MM.1S (cell line): ENCODE measurements around the gene RFC5.

Experiments
- DNase-seq: peaks from one replicate; pipeline ENCODE4 v3.0.0-alpha.2; 2015
- H2AFZ ChIP-seq: fragments of 300-600 bp; sonication (generic); 2 replicates; pipeline ENCODE4 v1.6.0; 2016; ENCODE audit warnings: antibody characterized with exemption, low read length
- H3F3A ChIP-seq: fragments of 300-600 bp; sonication (generic); 2 replicates; pipeline ENCODE4 v1.6.1; 2016; ENCODE audit warnings: mild to moderate bottlenecking, antibody characterized with exemption, low read length, moderate library complexity, mixed read lengths; ENCODE audit not compliant: insufficient read depth
- H3K27ac ChIP-seq: fragments of 300-600 bp; sonication (generic); 2 replicates; pipeline ENCODE4 v1.5.1; 2016; ENCODE audit warnings: mild to moderate bottlenecking, low read length
- H3K27me3 ChIP-seq: fragments of 300-600 bp; sonication (generic); replicated peaks from 2 replicates; pipeline ENCODE4 v1.6.0; 2016; ENCODE audit warnings: low read length; ENCODE audit not compliant: insufficient read depth
- H3K36me3 ChIP-seq: fragments of 300-600 bp; sonication (generic); replicated peaks from 2 replicates; pipeline ENCODE4 v1.6.1; 2016; ENCODE audit warnings: mild to moderate bottlenecking, low read length, mixed read lengths; ENCODE audit not compliant: insufficient read depth
- H3K4me1 ChIP-seq: fragments of 300-600 bp; sonication (generic); 2 replicates; pipeline ENCODE4 v1.6.1; 2016; ENCODE audit warnings: low read length, mixed read lengths
- H3K4me2 ChIP-seq: fragments of 300-600 bp; sonication (generic); 2 replicates; pipeline ENCODE4 v1.6.0; 2016; ENCODE audit warnings: low read depth, low read length
- H3K4me3 ChIP-seq: fragments of 300-600 bp; sonication (generic); 2 replicates; pipeline ENCODE4 v1.5.1; 2016; ENCODE audit warnings: low read length, mixed read lengths
- H3K79me2 ChIP-seq: fragments of 300-600 bp; sonication (generic); 2 replicates; pipeline ENCODE4 v1.6.1; 2016; ENCODE audit warnings: mixed run types, low read length, mixed read lengths
- H3K9ac ChIP-seq: fragments of 300-600 bp; sonication (generic); 2 replicates; pipeline ENCODE4 v1.6.1; 2016; ENCODE audit warnings: low read length, mixed read lengths
- H3K9me2 ChIP-seq: fragments of 300-600 bp; sonication (generic); replicated peaks from 2 replicates; pipeline ENCODE4 v1.6.1; 2016; ENCODE audit warnings: mild to moderate bottlenecking, low read length, mixed read lengths; ENCODE audit not compliant: insufficient read depth
- H3K9me3 ChIP-seq: fragments of 300-600 bp; sonication (generic); replicated peaks from 2 replicates; pipeline ENCODE4 v1.6.1; 2016; ENCODE audit warnings: mild to moderate bottlenecking, low read length, mixed read lengths; ENCODE audit not compliant: insufficient read depth
- H4K20me1 ChIP-seq: fragments of 300-600 bp; sonication (generic); 2 replicates; pipeline ENCODE4 v1.6.1; 2016; ENCODE audit warnings: mild to moderate bottlenecking, low read length, moderate library complexity, mixed read lengths; ENCODE audit not compliant: insufficient read depth
- EZH2 ChIP-seq: fragments of 300-600 bp; sonication (generic); optimal IDR thresholded peaks from 2 replicates; pipeline ENCODE3; 2017; ENCODE audit warnings: low read depth, mild to moderate bottlenecking, antibody characterized with exemption, low read length, mixed read lengths
- EZH2phosphoT487 ChIP-seq: fragments of 300-600 bp; sonication (generic); IDR thresholded peaks from 2 replicates; pipeline ENCODE4 v1.6.1; 2018; ENCODE audit warnings: antibody characterized with exemption, low read length
- TF ChIP-seq, protein P1 (sequence below): fragments of 300-600 bp; sonication (generic); IDR thresholded peaks from 2 replicates; pipeline ENCODE4 v1.5.1; 2016; ENCODE audit warnings: antibody characterized with exemption, low read length, mixed read lengths

The RFC5 gene

DNA sequence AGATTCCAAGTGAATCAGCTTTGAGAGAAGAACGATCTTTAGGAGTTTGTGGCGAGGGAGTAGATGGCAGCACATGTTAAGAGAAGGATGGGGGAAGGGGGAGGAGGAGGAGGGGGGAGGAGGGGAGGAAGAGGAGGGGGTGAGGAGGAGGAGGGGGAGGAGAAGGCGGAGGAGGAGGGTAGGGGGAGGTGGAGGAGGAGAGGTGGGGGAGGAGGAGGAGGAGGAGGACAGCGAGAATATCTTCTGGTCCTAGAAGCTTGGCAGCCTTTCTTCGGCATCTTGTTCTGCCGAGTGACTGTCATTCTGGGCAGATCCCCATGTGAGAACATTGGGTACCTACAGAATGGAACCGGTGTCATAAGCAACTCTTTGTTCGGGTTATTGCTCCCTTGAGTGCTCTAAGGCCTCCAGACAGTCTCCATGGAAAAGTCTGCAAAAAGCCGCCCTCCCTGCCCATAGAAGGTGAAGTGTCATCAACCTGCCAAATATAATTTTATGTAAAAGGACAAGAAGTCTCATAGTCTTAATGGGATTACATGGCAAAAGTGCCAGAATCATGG lies 6.9 kb downstream of the RFC5 start:
- TF ChIP-seq, protein P1, sequence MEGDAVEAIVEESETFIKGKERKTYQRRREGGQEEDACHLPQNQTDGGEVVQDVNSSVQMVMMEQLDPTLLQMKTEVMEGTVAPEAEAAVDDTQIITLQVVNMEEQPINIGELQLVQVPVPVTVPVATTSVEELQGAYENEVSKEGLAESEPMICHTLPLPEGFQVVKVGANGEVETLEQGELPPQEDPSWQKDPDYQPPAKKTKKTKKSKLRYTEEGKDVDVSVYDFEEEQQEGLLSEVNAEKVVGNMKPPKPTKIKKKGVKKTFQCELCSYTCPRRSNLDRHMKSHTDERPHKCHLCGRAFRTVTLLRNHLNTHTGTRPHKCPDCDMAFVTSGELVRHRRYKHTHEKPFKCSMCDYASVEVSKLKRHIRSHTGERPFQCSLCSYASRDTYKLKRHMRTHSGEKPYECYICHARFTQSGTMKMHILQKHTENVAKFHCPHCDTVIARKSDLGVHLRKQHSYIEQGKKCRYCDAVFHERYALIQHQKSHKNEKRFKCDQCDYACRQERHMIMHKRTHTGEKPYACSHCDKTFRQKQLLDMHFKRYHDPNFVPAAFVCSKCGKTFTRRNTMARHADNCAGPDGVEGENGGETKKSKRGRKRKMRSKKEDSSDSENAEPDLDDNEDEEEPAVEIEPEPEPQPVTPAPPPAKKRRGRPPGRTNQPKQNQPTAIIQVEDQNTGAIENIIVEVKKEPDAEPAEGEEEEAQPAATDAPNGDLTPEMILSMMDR, result no peak
- TF ChIP-seq EZH2phosphoT487, result no peak
- no peak for TF ChIP-seq EZH2
- no peaks in the 10 kb centered on the region for H3F3A ChIP-seq
- no peaks in the 10 kb centered on the region for H3K4me1 ChIP-seq
- no peak overlapping the region for H2AFZ ChIP-seq
- H3K79me2 ChIP-seq, result peaks cover under 1% of the 10 kb centered on the region; the same call in 1 of the 2 replicates
- H3K36me3 ChIP-seq, result no peaks in the 10 kb centered on the region
- no peak for DNase-seq
- H3K9me3 ChIP-seq, result no peaks in the 10 kb centered on the region
- no peaks in the 10 kb centered on the region for H3K27me3 ChIP-seq
- no peak overlapping the region for H3K27ac ChIP-seq
- H4K20me1 ChIP-seq, result no peaks in the 10 kb centered on the region
- H3K9ac ChIP-seq, result no peak overlapping the region
- H3K4me2 ChIP-seq, result no peak overlapping the region
- no peak overlapping the region for H3K4me3 ChIP-seq
- H3K9me2 ChIP-seq, result no peaks in the 10 kb centered on the region

DNA sequence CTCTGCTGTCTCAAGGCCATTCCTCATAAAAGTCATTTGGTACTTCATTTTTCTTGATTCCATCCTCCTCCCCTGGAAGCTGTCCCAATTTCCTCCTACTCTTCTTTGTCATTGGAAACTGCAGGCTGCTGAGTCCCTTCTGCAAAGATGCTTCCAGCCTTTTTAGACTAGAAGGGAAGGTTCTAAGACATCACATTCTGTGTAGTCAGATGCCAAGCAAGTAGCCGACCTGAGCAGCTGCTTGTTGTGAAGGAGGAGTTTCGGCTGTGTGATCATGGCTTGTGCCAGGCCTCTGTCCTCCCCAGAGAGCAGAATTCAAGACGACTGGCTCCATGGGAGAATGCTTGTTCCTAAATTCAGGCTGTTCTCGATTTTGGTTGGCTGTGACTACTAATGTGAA lies 8.7 kb downstream of the RFC5 start:
- no peaks in the 10 kb centered on the region for H3K4me1 ChIP-seq
- no peaks in the 10 kb centered on the region for H3K79me2 ChIP-seq
- H4K20me1 ChIP-seq, result no peaks in the 10 kb centered on the region
- H3K27ac ChIP-seq, result no peak overlapping the region
- H3K9ac ChIP-seq, result no peak overlapping the region
- H3K36me3 ChIP-seq, result no peaks in the 10 kb centered on the region
- no peak overlapping the region for H3K4me2 ChIP-seq
- no peaks in the 10 kb centered on the region for H3F3A ChIP-seq
- DNase-seq, result no peak
- no peak overlapping the region for H2AFZ ChIP-seq
- no peaks in the 10 kb centered on the region for H3K9me2 ChIP-seq
- no peaks in the 10 kb centered on the region for H3K27me3 ChIP-seq
- H3K4me3 ChIP-seq, result no peak overlapping the region
- no peak for TF ChIP-seq EZH2phosphoT487
- TF ChIP-seq, protein P1, result no peak
- TF ChIP-seq EZH2, result no peak
- no peaks in the 10 kb centered on the region for H3K9me3 ChIP-seq

DNA sequence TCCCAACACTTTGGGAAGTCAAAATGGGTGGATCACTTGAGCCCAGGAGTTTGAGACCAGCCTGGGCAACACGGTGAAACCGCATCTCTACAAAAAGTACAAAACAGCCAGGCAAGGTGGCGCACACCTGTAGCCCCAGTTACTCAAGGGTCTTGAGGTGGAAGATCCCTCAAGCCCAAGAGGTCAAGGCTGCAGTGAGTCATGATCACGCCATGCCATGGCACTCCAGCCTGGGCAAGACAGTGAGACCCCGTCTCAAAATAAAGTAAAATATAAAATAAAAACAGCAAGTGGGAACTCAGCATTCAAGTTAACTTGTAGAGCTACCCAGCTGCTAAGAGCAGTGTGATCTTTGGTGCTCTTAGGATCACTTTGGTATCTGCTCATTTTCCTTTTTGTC lies 12.7 kb downstream of the RFC5 start:
- H3K27ac ChIP-seq, result no peak overlapping the region
- H3K4me3 ChIP-seq, result no peak overlapping the region
- no peaks in the 10 kb centered on the region for H3K9me2 ChIP-seq
- H3K4me1 ChIP-seq, result 0 out of 2 replicates have a peak, but pooled peaks cover 2% of the 10 kb centered on the region
- H3K79me2 ChIP-seq, result no peaks in the 10 kb centered on the region
- no peaks in the 10 kb centered on the region for H3K36me3 ChIP-seq
- H2AFZ ChIP-seq, result no peak overlapping the region
- DNase-seq, result no peak
- no peaks in the 10 kb centered on the region for H3F3A ChIP-seq
- TF ChIP-seq EZH2phosphoT487 (no peak), EZH2 (no peak)
- no peak overlapping the region for H3K9ac ChIP-seq
- no peaks in the 10 kb centered on the region for H3K9me3 ChIP-seq
- no peaks in the 10 kb centered on the region for H3K27me3 ChIP-seq
- no peaks in the 10 kb centered on the region for H4K20me1 ChIP-seq
- no peak overlapping the region for H3K4me2 ChIP-seq

DNA sequence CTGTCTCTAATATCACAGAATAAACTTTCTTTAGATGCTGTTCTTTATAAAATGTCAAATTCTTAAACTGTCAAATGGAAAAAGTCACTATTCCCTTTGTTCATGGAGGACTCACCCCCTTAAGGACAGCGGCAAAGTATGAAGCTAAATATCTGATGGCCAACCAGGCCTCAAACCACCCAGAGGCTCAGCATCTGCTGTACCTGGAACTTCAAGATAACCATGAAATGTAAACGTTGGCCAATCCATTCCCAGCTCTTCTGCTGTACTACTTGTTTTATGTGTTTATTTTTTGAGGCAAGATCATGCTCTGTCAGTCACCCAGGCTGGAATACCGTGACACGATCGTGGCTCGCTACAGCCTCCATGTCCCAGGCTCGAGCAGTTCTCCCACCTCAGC lies 15.7 kb downstream of the RFC5 start:
- Histone ChIP-seq H3K9me2 (no peaks in the 10 kb centered on the region), H3F3A (peaks cover 3% of the 10 kb centered on the region; the same call in 1 of the 2 replicates), H3K36me3 (no peaks in the 10 kb centered on the region), H3K27ac (no peak overlapping the region), H3K27me3 (no peaks in the 10 kb centered on the region), H3K9ac (no peak overlapping the region), H3K4me2 (no peak overlapping the region), H2AFZ (no peak overlapping the region), H4K20me1 (no peaks in the 10 kb centered on the region), H3K4me1 (peaks cover 17% of the 10 kb centered on the region; the same call in 1 of the 2 replicates), H3K4me3 (no peak overlapping the region), H3K79me2 (no peaks in the 10 kb centered on the region), H3K9me3 (no peaks in the 10 kb centered on the region)
- no peak for TF ChIP-seq EZH2
- no peak for TF ChIP-seq EZH2phosphoT487
- no peak for DNase-seq
